Smooth muscle cell (in vitro differentiated cells): ENCODE data around the gene U2AF1L4. TPM values are rescaled to one million over a fixed set of nuclear protein-coding genes. Genes with fewer than 3 reads are reported as not detected.

Experiments used
- DNase-seq: peaks from one replicate; lab custom pipeline; 2025; ENCODE audit not compliant: unreplicated experiment; lab: John Stamatoyannopoulos, UW
- H2AFZ ChIP-seq: fragments of 200-600 bp; sonication (generic); 2 replicates; pipeline ENCODE4 v1.6.0; 2016; ENCODE audit warnings: antibody characterized with exemption, low read depth, mild to moderate bottlenecking
- H3F3A ChIP-seq: fragments of 200-600 bp; sonication (generic); 2 replicates; pipeline ENCODE4 v1.6.0; 2017; ENCODE audit warnings: antibody characterized with exemption, low read depth
- H3K27ac ChIP-seq: fragments of 200-600 bp; sonication (generic); 2 replicates; pipeline ENCODE4 v1.5.1; 2016; ENCODE audit warnings: low read depth, mild to moderate bottlenecking
- H3K27me3 ChIP-seq: fragments of 200-600 bp; sonication (generic); 2 replicates; pipeline ENCODE4 v1.6.1; 2016; ENCODE audit warnings: low read depth, mild to moderate bottlenecking
- H3K36me3 ChIP-seq: fragments of 200-600 bp; sonication (generic); 2 replicates; pipeline ENCODE4 v1.5.1; 2016; ENCODE audit warnings: low read depth
- H3K4me1 ChIP-seq: fragments of 200-600 bp; sonication (generic); 2 replicates; pipeline ENCODE4 v1.5.1; 2016; ENCODE audit warnings: low read depth
- H3K4me2 ChIP-seq: fragments of 200-600 bp; sonication (generic); 2 replicates; pipeline ENCODE4 v1.6.0; 2016; ENCODE audit warnings: mild to moderate bottlenecking
- H3K4me3 ChIP-seq: fragments of 200-600 bp; sonication (generic); 2 replicates; pipeline ENCODE4 v1.5.1; 2016; ENCODE audit warnings: mild to moderate bottlenecking
- H3K79me2 ChIP-seq: fragments of 200-600 bp; sonication (generic); 2 replicates; pipeline ENCODE4 v1.6.0; 2016; ENCODE audit warnings: low read depth, mild to moderate bottlenecking
- H3K9ac ChIP-seq: fragments of 200-600 bp; sonication (generic); 2 replicates; pipeline ENCODE4 v1.6.0; 2016; ENCODE audit warnings: low read depth
- H3K9me3 ChIP-seq: fragments of 200-600 bp; sonication (generic); replicated peaks from 2 replicates; pipeline ENCODE4 v1.5.1; 2016; ENCODE audit warnings: low read depth
- H4K20me1 ChIP-seq: fragments of 200-600 bp; sonication (generic); 2 replicates; pipeline ENCODE4 v1.6.0; 2016; ENCODE audit warnings: low read depth
- CTCF ChIP-seq: fragments of 200-600 bp; sonication (generic); IDR thresholded peaks from 2 replicates; pipeline ENCODE4 v1.5.1; 2017; ENCODE audit warnings: borderline replicate concordance, mild to moderate bottlenecking, antibody characterized with exemption; ENCODE audit not compliant: insufficient read depth, poor library complexity, severe bottlenecking
- WGBS: methylation state at CpG from one replicate; pipeline ENCODE4 v1.1.7; 2016; ENCODE audit warnings: low lambda C conversion rate; 5-methylcytosine and 5-hydroxymethylcytosine counted together
- polyA plus RNA-seq: library from polyadenylated mRNA; unstranded; fragments of >200 nt; fragmentation: Nextera tagmentation; extraction: Ambion mirVana; gene quantifications from 2 replicates; pipeline ENCODE4 v1.2.1, GENCODE V29; 2016
- total RNA-seq: library from RNA; depleted of rRNA; stranded (reverse); fragments of >200 nt; gene quantifications from 2 replicates; pipeline ENCODE4 v1.2.3, GENCODE V29; 2014

U2AF1L4 gene
- total and polyA plus RNA-seq, 2 experiments from 2014 or later, result 14.6 to 29.3 TPM

DNA sequence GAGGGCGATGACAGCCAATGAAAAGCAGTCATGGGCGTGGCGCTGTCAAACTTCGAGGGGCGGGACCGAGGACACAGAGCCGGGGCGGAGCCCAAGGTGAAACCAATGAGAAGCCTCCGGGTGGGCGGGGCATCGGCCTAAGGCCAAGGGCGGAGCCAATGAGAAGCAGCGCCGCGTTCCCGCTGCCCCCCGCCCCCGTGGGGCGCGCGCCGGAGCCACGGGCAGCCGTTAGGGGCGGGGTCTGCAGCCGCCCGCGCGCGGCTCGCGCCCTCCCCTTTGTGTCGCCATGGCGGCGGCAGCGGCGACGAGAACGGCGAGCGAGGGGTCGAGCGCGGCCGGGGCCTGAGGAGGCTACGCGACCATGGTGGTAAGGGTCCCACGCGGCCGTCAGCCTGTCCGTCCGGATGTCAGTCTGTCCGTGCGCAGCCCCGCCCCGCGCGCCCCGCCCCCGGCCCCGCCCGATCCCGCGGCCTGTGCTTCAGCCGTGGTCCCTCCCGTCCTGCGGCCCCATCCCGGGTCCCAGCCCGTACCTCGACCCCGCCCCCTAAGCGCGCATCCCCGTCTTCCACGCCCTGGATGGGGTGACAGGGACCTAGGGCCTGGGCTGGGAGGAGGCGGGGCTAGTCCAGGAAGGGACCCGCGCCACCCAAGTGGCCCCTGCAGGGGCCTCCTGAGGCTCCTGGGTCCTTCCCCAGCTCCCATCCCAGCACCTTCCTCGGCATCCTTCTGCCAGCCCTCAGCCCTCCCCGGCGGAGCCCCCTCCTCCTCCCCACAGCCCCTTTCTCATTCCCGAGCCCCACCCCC, 30.3 kb upstream of the U2AF1L4 start, which contains the start of gene ARHGAP33:
Gene ARHGAP33 (plus strand): TSS at position 267 of the 804 bp plus-strand sequence. CDS start 95 bp downstream, at position 362.
- 2% methylated on average over 40 of the region's 82 CpGs for WGBS
- peak within 1 kb of the TSS; percentile 83 for H3K4me3 ChIP-seq
- no peaks in the 10 kb centered on the region for H3K36me3 ChIP-seq
- H3K27ac ChIP-seq, result no peak within 1 kb of the TSS
- no peaks in the 10 kb centered on the region for H4K20me1 ChIP-seq
- no peaks in the 10 kb centered on the region for H3K9me3 ChIP-seq
- peak within 1 kb of the TSS; percentile 90 for H3K4me2 ChIP-seq
- peak within 1 kb of the TSS; percentile 51 for H3K9ac ChIP-seq
- no peak within 1 kb of the TSS for H2AFZ ChIP-seq
- H3K4me1 ChIP-seq, result peaks cover 6% of the 10 kb centered on the region
- DNase-seq, result peak; percentile 93
- no peaks in the 10 kb centered on the region for H3K79me2 ChIP-seq
- no peak for TF ChIP-seq CTCF
- no peaks in the 10 kb centered on the region for H3K27me3 ChIP-seq
- H3F3A ChIP-seq, result no peaks in the 10 kb centered on the region

DNA sequence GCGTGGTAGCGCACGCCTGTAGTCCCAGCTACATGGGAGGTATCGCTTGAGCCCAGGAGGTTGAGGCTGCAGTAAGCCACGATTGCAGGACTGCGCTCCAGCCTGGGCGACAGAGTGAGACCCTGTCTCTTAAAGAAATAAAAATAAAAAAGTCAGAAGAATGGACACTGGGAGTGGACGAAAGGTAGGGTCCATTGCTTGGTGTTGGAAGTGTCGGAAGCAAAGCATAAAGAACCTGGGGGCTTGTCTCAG, 29.8 kb upstream of the U2AF1L4 start:
- Histone ChIP-seq H3K9ac (no peak overlapping the region), H4K20me1 (no peaks in the 10 kb centered on the region), H3K4me1 (peaks cover 6% of the 10 kb centered on the region), H3K27ac (no peak overlapping the region), H3F3A (no peaks in the 10 kb centered on the region), H2AFZ (no peak overlapping the region), H3K9me3 (no peaks in the 10 kb centered on the region), H3K4me3 (peak overlapping the region; percentile 83), H3K4me2 (peak overlapping the region; percentile 90), H3K79me2 (no peaks in the 10 kb centered on the region), H3K36me3 (no peaks in the 10 kb centered on the region), H3K27me3 (no peaks in the 10 kb centered on the region)
- DNase-seq, result no peak
- TF ChIP-seq CTCF, result no peak
- WGBS, result 33% methylated on average over 9 of the region's 9 CpGs

DNA sequence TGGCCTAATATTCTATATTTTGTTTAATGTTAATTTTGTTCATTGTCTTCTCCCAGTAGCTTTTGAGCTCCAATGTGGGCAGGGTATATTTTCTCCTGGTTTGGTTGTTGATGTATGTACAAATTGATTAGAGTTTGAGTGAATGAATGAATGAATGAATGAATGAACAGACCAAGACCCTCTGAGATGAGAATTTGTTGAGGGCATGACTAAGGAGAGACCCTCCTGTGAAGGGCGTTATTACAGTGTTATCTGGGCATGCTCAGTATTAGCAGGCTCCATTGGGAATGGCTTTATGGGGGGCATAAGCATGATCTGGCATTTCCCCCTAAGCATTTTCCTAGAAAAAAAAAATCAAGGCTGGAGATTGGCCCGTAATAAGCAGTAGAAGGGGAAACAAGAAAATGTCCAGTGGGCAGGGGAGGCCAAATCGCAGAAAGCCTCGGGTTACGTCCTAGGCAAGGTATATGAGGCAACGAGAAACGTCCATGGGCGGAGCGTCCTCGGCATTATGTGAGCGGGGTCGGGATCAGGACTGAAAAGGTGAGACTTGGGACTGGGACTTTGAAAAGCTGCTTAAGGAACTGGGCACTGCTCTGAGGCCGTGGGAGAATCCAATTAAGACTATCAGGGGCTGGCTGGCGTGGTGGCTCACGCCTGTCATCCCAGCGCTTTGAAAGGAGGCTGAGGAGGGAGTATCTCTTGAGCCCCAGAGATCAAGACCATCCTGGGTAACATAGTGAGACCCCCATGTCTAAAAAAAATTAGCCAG, 29.2 kb upstream of the U2AF1L4 start:
- peaks cover 6% of the 10 kb centered on the region for H3K4me1 ChIP-seq
- no peaks in the 10 kb centered on the region for H3K9me3 ChIP-seq
- H4K20me1 ChIP-seq, result no peaks in the 10 kb centered on the region
- peak overlapping the region; percentile 83 for H3K4me3 ChIP-seq
- 66% methylated on average over 16 of the region's 16 CpGs for WGBS
- H3K27me3 ChIP-seq, result no peaks in the 10 kb centered on the region
- H3K4me2 ChIP-seq, result peak overlapping the region; percentile 90
- no peaks in the 10 kb centered on the region for H3K79me2 ChIP-seq
- H2AFZ ChIP-seq, result no peak overlapping the region
- H3K36me3 ChIP-seq, result no peaks in the 10 kb centered on the region
- H3K27ac ChIP-seq, result no peak overlapping the region
- no peak overlapping the region for H3K9ac ChIP-seq
- DNase-seq, result no peak
- TF ChIP-seq CTCF, result no peak
- H3F3A ChIP-seq, result no peaks in the 10 kb centered on the region
